ENCODE data around the gene UBE2E1.

GRCh38 chr3:23808525-23808924 lies 2.8 kb downstream of the UBE2E1 start:
- TF ChIP-seq ZBTB7A (IDR thresholded peaks at IDR 0.05; ENCODE audit: low read depth) (no peak), EP300 (IDR thresholded peaks at IDR 0.05; ENCODE audit: borderline replicate concordance) (no peak), USF1 (IDR thresholded peaks at IDR 0.05) (no peak), CEBPB (IDR thresholded peaks at IDR 0.05) (no peak)
- TF ChIP-seq, protein P1, sequence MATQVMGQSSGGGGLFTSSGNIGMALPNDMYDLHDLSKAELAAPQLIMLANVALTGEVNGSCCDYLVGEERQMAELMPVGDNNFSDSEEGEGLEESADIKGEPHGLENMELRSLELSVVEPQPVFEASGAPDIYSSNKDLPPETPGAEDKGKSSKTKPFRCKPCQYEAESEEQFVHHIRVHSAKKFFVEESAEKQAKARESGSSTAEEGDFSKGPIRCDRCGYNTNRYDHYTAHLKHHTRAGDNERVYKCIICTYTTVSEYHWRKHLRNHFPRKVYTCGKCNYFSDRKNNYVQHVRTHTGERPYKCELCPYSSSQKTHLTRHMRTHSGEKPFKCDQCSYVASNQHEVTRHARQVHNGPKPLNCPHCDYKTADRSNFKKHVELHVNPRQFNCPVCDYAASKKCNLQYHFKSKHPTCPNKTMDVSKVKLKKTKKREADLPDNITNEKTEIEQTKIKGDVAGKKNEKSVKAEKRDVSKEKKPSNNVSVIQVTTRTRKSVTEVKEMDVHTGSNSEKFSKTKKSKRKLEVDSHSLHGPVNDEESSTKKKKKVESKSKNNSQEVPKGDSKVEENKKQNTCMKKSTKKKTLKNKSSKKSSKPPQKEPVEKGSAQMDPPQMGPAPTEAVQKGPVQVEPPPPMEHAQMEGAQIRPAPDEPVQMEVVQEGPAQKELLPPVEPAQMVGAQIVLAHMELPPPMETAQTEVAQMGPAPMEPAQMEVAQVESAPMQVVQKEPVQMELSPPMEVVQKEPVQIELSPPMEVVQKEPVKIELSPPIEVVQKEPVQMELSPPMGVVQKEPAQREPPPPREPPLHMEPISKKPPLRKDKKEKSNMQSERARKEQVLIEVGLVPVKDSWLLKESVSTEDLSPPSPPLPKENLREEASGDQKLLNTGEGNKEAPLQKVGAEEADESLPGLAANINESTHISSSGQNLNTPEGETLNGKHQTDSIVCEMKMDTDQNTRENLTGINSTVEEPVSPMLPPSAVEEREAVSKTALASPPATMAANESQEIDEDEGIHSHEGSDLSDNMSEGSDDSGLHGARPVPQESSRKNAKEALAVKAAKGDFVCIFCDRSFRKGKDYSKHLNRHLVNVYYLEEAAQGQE (IDR thresholded peaks at IDR 0.05; ENCODE audit: low read depth), result no peak
- TF ChIP-seq, protein P2, sequence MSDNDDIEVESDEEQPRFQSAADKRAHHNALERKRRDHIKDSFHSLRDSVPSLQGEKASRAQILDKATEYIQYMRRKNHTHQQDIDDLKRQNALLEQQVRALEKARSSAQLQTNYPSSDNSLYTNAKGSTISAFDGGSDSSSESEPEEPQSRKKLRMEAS (IDR thresholded peaks at IDR 0.05), result no peak

Measured in Ishikawa (cell line).